K562 (cell line): Measurements from ENCODE around the gene ATPAF2. TPM values are rescaled to one million over a fixed set of nuclear protein-coding genes. Genes with fewer than 3 reads are reported as not detected.
A peak's percentile ranks its signal among the peaks of the same experiment; 100 is the strongest.

Source experiments
- BCLAF1 ChIP-seq, 2 experiments: fragments of 450-650 bp in 1 of 2; IDR thresholded peaks; 2 replicates each; pipeline ENCODE4 v1.6.1; 2011 to 2017; ENCODE audit warnings: low read depth in 2 of 2, antibody characterized with exemption in 1 of 2, borderline replicate concordance in 1 of 2, low read length in 1 of 2, mild to moderate bottlenecking in 1 of 2, mixed read lengths in 1 of 2; ENCODE audit not compliant: control insufficient read depth in 1 of 2
- MGA ChIP-seq: fragments of 450-650 bp; IDR thresholded peaks from 2 replicates; pipeline ENCODE4 v1.6.1; 2016; ENCODE audit warnings: mild to moderate bottlenecking, moderate library complexity
- NEUROD1 ChIP-seq: fragments of 150-350 bp; IDR thresholded peaks from 2 replicates; pipeline ENCODE4 v1.6.1; 2014; ENCODE audit warnings: borderline replicate concordance, low read length, low read depth; ENCODE audit not compliant: partially characterized antibody
- PHF21A ChIP-seq: fragments of 450-650 bp; IDR thresholded peaks from 2 replicates; pipeline ENCODE4 v1.6.1; 2017; ENCODE audit warnings: low read depth, borderline replicate concordance
- SIX5 ChIP-seq, 2 experiments: IDR thresholded peaks; 2 replicates each; pipeline ENCODE4 v1.6.1; 2011; ENCODE audit warnings: low read length in 2 of 2, borderline replicate concordance in 1 of 2, low read depth in 1 of 2, mild to moderate bottlenecking in 1 of 2, moderate library complexity in 1 of 2; ENCODE audit not compliant: insufficient read depth in 1 of 2
- SPI1 ChIP-seq: IDR thresholded peaks from 2 replicates; pipeline ENCODE4 v1.6.1; 2011; ENCODE audit warnings: low read depth, low read length, control low read depth, borderline replicate concordance
- ZNF449 ChIP-seq: fragments of 250-450 bp; sonication (Bioruptor Pico); IDR thresholded peaks from 2 replicates; pipeline ENCODE4 v1.8.0; 2022; ENCODE audit warnings: moderate library complexity, mild to moderate bottlenecking, inconsistent platforms
- polyA plus RNA-seq, 8 experiments: library from polyadenylated mRNA; depleted of rRNA in 4 of 8; stranded (reverse) in 5 of 8; unstranded in 3 of 8; fragments of >200 nt; fragmentation: Nextera tagmentation in 2 of 8; fragmentation: Illumina TruSeq in 1 of 8; extraction: Ambion mirVana in 2 of 8; extraction: Trizol in 1 of 8; gene quantifications; 2 replicates each; pipeline versions ENCODE4 v1.2.1 to v1.2.3, GENCODE V29; 2011 to 2014; ENCODE audit warnings: inconsistent platforms in 1 of 8, missing spikeins in 1 of 8
- total RNA-seq, 7 experiments: library from RNA; depleted of rRNA in 6 of 7; stranded (reverse); fragments of >200 nt in 6 of 7; fragmentation: Illumina TruSeq in 2 of 7; extraction: Trizol in 2 of 7; gene quantifications; 2 replicates each; pipeline versions ENCODE4 v1.2.1 to v1.2.3, GENCODE V29; 2011 to 2021; ENCODE audit warnings: low replicate concordance in 1 of 7

The ATPAF2 gene
- total and polyA plus RNA-seq, 9 of the 15 experiments (the other 6 are each of a cell fraction or from before 2014, with no cell fraction given) = 2.1 to 19.2 (median 11.3) TPM

- no peak for TF ChIP-seq BCLAF1 (IDR thresholded peaks at IDR 0.05; ENCODE audit: borderline replicate concordance in 1 of 2, control insufficient read depth in 1 of 2, low read depth in 2 of 2, low read length in 1 of 2)
- peak; percentile 82 for TF ChIP-seq SPI1
- no peak for TF ChIP-seq PHF21A
- TF ChIP-seq NEUROD1 = no peak
- TF ChIP-seq SIX5 (IDR thresholded peaks at IDR 0.05; ENCODE audit: borderline replicate concordance in 1 of 2, insufficient read depth in 1 of 2, low read depth in 1 of 2, low read length in 2 of 2) = peak; percentile 65 to 71
- TF ChIP-seq MGA = no peak
- TF ChIP-seq ZNF449 (CRISPR knock-in tag) = no peak
Measured at GRCh38 chr17:18033442-18034099, 5.4 kb downstream of the ATPAF2 start (continued).
